GM10248 (cell line): ENCODE data around the gene MISP3.
A peak's percentile ranks its signal among the peaks of the same experiment; 100 is the strongest.

Experiments
- CTCF ChIA-PET: fragments of 300-600 bp; sonication (Branson Sonifier 250); formaldehyde crosslinking; extraction: SDS; loops from one replicate; lab custom pipeline; 2021; ENCODE audit warnings: antibody characterized with exemption; lab: Yijun Ruan, JAX
- POLR2A ChIA-PET: fragments of 350-650 bp; sonication (Branson Sonifier 250); formaldehyde crosslinking; extraction: SDS; loops from one replicate; lab custom pipeline; 2020; ENCODE audit warnings: antibody characterized with exemption; lab: Yijun Ruan, JAX
- DNase-seq: peaks from one replicate; pipeline ENCODE4 v3.0.0; 2012; ENCODE audit errors: extremely low spot score
- TF ChIP-seq, protein P1 (sequence below): IDR thresholded peaks from 2 replicates; pipeline ENCODE4 v1.5.1; 2012; ENCODE audit warnings: mild to moderate bottlenecking, low read depth; ENCODE audit errors: extremely low read depth, missing control alignments, control extremely low read depth

Gene MISP3

DNA sequence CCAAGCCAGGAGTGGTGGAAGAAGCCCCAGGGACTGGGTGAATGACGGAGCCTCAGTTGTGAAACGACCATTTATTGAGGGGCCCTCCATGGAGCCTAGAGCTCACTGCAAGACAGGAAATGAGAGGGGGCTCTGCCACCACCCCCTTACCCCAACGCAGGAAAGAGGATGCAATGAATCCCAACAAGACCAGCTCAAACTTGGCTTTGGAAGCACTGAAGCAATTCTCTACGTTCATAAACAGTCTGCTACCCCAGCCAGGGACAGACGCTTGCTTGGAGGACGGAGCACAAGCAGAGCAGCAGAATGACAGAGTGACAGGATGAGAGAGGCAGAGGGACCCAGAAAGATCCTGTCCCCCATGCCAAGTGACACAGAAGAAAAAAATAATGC lies 43.9 kb downstream of the MISP3 start:
- DNase-seq: no peak
- POLR2A ChIA-PET: no interaction called here
- CTCF ChIA-PET: interaction anchor here (1.2 to 6.6 kb wide), 7 partner anchors 10 to 235 kb away, joined by 4 to 50 read pairs (median 18); partner anchors contain the start of genes ASF1B and MISP3
- TF ChIP-seq, protein P1, sequence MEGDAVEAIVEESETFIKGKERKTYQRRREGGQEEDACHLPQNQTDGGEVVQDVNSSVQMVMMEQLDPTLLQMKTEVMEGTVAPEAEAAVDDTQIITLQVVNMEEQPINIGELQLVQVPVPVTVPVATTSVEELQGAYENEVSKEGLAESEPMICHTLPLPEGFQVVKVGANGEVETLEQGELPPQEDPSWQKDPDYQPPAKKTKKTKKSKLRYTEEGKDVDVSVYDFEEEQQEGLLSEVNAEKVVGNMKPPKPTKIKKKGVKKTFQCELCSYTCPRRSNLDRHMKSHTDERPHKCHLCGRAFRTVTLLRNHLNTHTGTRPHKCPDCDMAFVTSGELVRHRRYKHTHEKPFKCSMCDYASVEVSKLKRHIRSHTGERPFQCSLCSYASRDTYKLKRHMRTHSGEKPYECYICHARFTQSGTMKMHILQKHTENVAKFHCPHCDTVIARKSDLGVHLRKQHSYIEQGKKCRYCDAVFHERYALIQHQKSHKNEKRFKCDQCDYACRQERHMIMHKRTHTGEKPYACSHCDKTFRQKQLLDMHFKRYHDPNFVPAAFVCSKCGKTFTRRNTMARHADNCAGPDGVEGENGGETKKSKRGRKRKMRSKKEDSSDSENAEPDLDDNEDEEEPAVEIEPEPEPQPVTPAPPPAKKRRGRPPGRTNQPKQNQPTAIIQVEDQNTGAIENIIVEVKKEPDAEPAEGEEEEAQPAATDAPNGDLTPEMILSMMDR: no peak

GRCh38 chr19:14116918-14117578 lies 44.5 kb downstream of the MISP3 start:
- POLR2A ChIA-PET: no interaction called here
- CTCF ChIA-PET: interaction anchor here (1.2 to 6.6 kb wide), 5 partner anchors 14 to 232 kb away, joined by 3 to 50 read pairs (median 14); partner anchors contain the start of genes ASF1B and MISP3
- no peak for DNase-seq
- TF ChIP-seq, protein P1: no peak

- DNase-seq: peak; percentile 99
- ChIA-PET POLR2A (interaction anchor here (0.5 kb wide), 1 partner anchor 558 kb away, joined by 3 read pairs; no protein-coding TSS in a partner anchor), CTCF (interaction anchor here (0.8 to 6.6 kb wide), 4 partner anchors 15 to 231 kb away, joined by 3 to 50 read pairs (median 5); partner anchors contain the start of gene ASF1B)
- TF ChIP-seq, protein P1: no peak
Observed at GRCh38 chr19:14117668-14118164, 45.1 kb downstream of the MISP3 start, which contains the start of gene PRKACA. TSS of gene PRKACA (minus strand) at chr19:14117762. CDS start at chr19:14117547, 215 bp downstream.

- TF ChIP-seq, protein P1: no peak
- DNase-seq: no peak
- ChIA-PET CTCF (interaction anchor here (0.8 to 6.6 kb wide), 5 partner anchors 15 to 238 kb away, joined by 3 to 50 read pairs (median 5); partner anchors contain the start of gene ASF1B), POLR2A (interaction anchor here (0.5 kb wide), 1 partner anchor 558 kb away, joined by 3 read pairs; no protein-coding TSS in a partner anchor)
Observed at GRCh38 chr19:14118165-14119051, 45.8 kb downstream of the MISP3 start.

- ChIA-PET CTCF (interaction anchor here (1.2 to 6.6 kb wide), 2 partner anchors 17 to 239 kb away, joined by 3 to 50 read pairs; partner anchors contain the start of gene ASF1B), POLR2A (no interaction called here)
- no peak for DNase-seq
- TF ChIP-seq, protein P1: no peak
Observed at GRCh38 chr19:14119146-14119545, 46.6 kb downstream of the MISP3 start.
